Measurements from ENCODE around the gene CMTM6.

The CMTM6 gene

GRCh38 chr3:32500880-32501782 is 1.5 kb downstream of the CMTM6 start:
- no peaks in the 10 kb centered on the region for H3K36me3 ChIP-seq (ENCODE audit: control insufficient read depth, insufficient read depth, low read length)
- H3K79me2 ChIP-seq: peaks cover 10% of the 10 kb centered on the region
- no peak overlapping the region for H3K27ac ChIP-seq
- H3K4me3 ChIP-seq (ENCODE audit: low read depth, low read length): peak overlapping the region; percentile 79
- H3K9ac ChIP-seq: no peak overlapping the region
- peaks cover 2% of the 10 kb centered on the region for H3K4me1 ChIP-seq
- TF ChIP-seq CTCF (IDR thresholded peaks at IDR 0.05): no peak
- H2AFZ ChIP-seq: no peak overlapping the region
- H3K27me3 ChIP-seq (ENCODE audit: control insufficient read depth, insufficient read depth, low read length): no peaks in the 10 kb centered on the region
- no peaks in the 10 kb centered on the region for H3K9me3 ChIP-seq (ENCODE audit: control insufficient read depth, low read length)
- peak overlapping the region; percentile 77 for H3K4me2 ChIP-seq (ENCODE audit: low read length)

- H3K27ac ChIP-seq: no peak overlapping the region
- H3K4me1 ChIP-seq: peaks cover 2% of the 10 kb centered on the region
- H3K27me3 ChIP-seq (ENCODE audit: control insufficient read depth, insufficient read depth, low read length): no peaks in the 10 kb centered on the region
- no peak overlapping the region for H3K4me2 ChIP-seq (ENCODE audit: low read length)
- no peaks in the 10 kb centered on the region for H3K9me3 ChIP-seq (ENCODE audit: control insufficient read depth, low read length)
- no peaks in the 10 kb centered on the region for H3K36me3 ChIP-seq (ENCODE audit: control insufficient read depth, insufficient read depth, low read length)
- no peak overlapping the region for H2AFZ ChIP-seq
- peaks cover 10% of the 10 kb centered on the region for H3K79me2 ChIP-seq
- no peak for TF ChIP-seq CTCF (IDR thresholded peaks at IDR 0.05)
- no peak overlapping the region for H3K4me3 ChIP-seq (ENCODE audit: low read depth, low read length)
- H3K9ac ChIP-seq: no peak overlapping the region
These were observed 2.4 kb downstream of the CMTM6 start for GRCh38 chr3:32500231-32500630.

GRCh38 chr3:32499585-32499984 is 3.1 kb downstream of the CMTM6 start:
- H3K4me2 ChIP-seq (ENCODE audit: low read length): no peak overlapping the region
- TF ChIP-seq CTCF (IDR thresholded peaks at IDR 0.05): no peak
- peaks cover 2% of the 10 kb centered on the region for H3K4me1 ChIP-seq

GRCh38 chr3:32498992-32499391 is 3.7 kb downstream of the CMTM6 start:
- H3K4me2 ChIP-seq (ENCODE audit: low read length): no peak overlapping the region
- no peaks in the 10 kb centered on the region for H3K27me3 ChIP-seq (ENCODE audit: control insufficient read depth, insufficient read depth, low read length)
- no peaks in the 10 kb centered on the region for H3K36me3 ChIP-seq (ENCODE audit: control insufficient read depth, insufficient read depth, low read length)
- no peak overlapping the region for H3K9ac ChIP-seq
- no peak overlapping the region for H3K4me3 ChIP-seq (ENCODE audit: low read depth, low read length)
- no peak overlapping the region for H2AFZ ChIP-seq
- H3K27ac ChIP-seq: no peak overlapping the region
- no peak for TF ChIP-seq CTCF (IDR thresholded peaks at IDR 0.05)
- H3K4me1 ChIP-seq: peaks cover 2% of the 10 kb centered on the region
- H3K79me2 ChIP-seq: peaks cover 10% of the 10 kb centered on the region
- no peaks in the 10 kb centered on the region for H3K9me3 ChIP-seq (ENCODE audit: control insufficient read depth, low read length)

More at GRCh38 chr3:32499585-32499984, 3.1 kb downstream of the CMTM6 start:
- Histone ChIP-seq H3K27me3 (ENCODE audit: control insufficient read depth, insufficient read depth, low read length) (no peaks in the 10 kb centered on the region), H3K9me3 (ENCODE audit: control insufficient read depth, low read length) (no peaks in the 10 kb centered on the region), H3K4me3 (ENCODE audit: low read depth, low read length) (no peak overlapping the region), H3K9ac (no peak overlapping the region), H3K79me2 (peaks cover 10% of the 10 kb centered on the region), H3K27ac (no peak overlapping the region), H3K36me3 (ENCODE audit: control insufficient read depth, insufficient read depth, low read length) (no peaks in the 10 kb centered on the region), H2AFZ (no peak overlapping the region)

GRCh38 chr3:32498252-32498651 is 4.4 kb downstream of the CMTM6 start:
- Histone ChIP-seq H3K4me3 (ENCODE audit: low read depth, low read length) (no peak overlapping the region), H3K9me3 (ENCODE audit: control insufficient read depth, low read length) (no peaks in the 10 kb centered on the region), H3K9ac (no peak overlapping the region), H3K27ac (no peak overlapping the region), H3K27me3 (ENCODE audit: control insufficient read depth, insufficient read depth, low read length) (no peaks in the 10 kb centered on the region), H3K4me2 (ENCODE audit: low read length) (no peak overlapping the region), H3K36me3 (ENCODE audit: control insufficient read depth, insufficient read depth, low read length) (no peaks in the 10 kb centered on the region), H2AFZ (no peak overlapping the region), H3K79me2 (peaks cover 10% of the 10 kb centered on the region), H3K4me1 (peaks cover 7% of the 10 kb centered on the region)
- no peak for TF ChIP-seq CTCF (IDR thresholded peaks at IDR 0.05)
